Ovary (tissue), 9 donors: Measurements from ENCODE around the gene KREMEN1. TPM values are rescaled to one million over a fixed set of nuclear protein-coding genes. Genes with fewer than 3 reads are reported as not detected.
A peak's percentile ranks its signal among the peaks of the same experiment; 100 is the strongest.

ENCODE experiments used
- DNase-seq, 5 donors: peaks; one replicate each; pipeline ENCODE4 v3.0.0-alpha.2; 2019 to 2020
- H3K27ac ChIP-seq, 2 donors: fragments of 200-600 bp; one replicate each; pipeline versions ENCODE4 v1.5.1 to v1.8.0; 2019 to 2022
- H3K27me3 ChIP-seq: fragments of 200-600 bp; one replicate; pipeline ENCODE4 v1.8.0; 2022
- H3K36me3 ChIP-seq: fragments of 200-600 bp; sonication (generic); one replicate; pipeline ENCODE4 v1.5.1; 2019
- H3K4me1 ChIP-seq: one replicate; pipeline ENCODE4 v1.8.1; 2013; ENCODE audit warnings: mild to moderate bottlenecking, moderate library complexity; ENCODE audit not compliant: insufficient read depth
- H3K4me3 ChIP-seq: fragments of 200-600 bp; sonication (generic); one replicate; pipeline ENCODE4 v1.5.1; 2017
- H3K9me3 ChIP-seq, 2 donors: fragments of 200-600 bp in 1 of 2; sonication (generic) in 1 of 2; one replicate each; pipeline versions ENCODE4 v1.5.1 to v1.8.1; 2013 to 2019; ENCODE audit warnings: mild to moderate bottlenecking in 1 of 2, moderate library complexity in 1 of 2
- CTCF ChIP-seq, 3 donors: fragments of 450-650 bp in 2 of 3; fragments of 200-600 bp in 1 of 3; IDR thresholded peaks; one replicate each; pipeline versions ENCODE4 v1.5.1 to v1.8.0; 2016 to 2022; ENCODE audit warnings: antibody characterized with exemption in 3 of 3, mild to moderate bottlenecking in 1 of 3
- EP300 ChIP-seq: sonication (generic); formaldehyde crosslinking; IDR thresholded peaks from one replicate; pipeline ENCODE4 v1.6.1; 2017; ENCODE audit warnings: antibody characterized with exemption
- POLR2A ChIP-seq: fragments of 450-650 bp; IDR thresholded peaks from one replicate; pipeline ENCODE4 v1.6.1; 2017; ENCODE audit warnings: antibody characterized with exemption, mild to moderate bottlenecking, moderate library complexity
- WGBS, 3 donors: extraction: QIAGEN DNeasy Blood & Tissue Kit in 1 of 3; methylation state at CpG; one replicate each; pipeline versions ENCODE4 v1.1.5 to v1.1.7; 2013 to 2017; 5-methylcytosine and 5-hydroxymethylcytosine counted together
- intact Hi-C, 4 donors: fragments of 100-400 bp; cut with DNase I; formaldehyde crosslinking; loops; one replicate each; pipeline versions ENCODE4 v1.11.0 to v1.15.1; 2022 to 2023
- polyA plus RNA-seq, 2 donors: library from polyadenylated mRNA; stranded (reverse); fragments of 200-250 nt in 1 of 2; fragments of 350-450 nt in 1 of 2; fragmentation: Illumina TruSeq in 1 of 2; extraction: RNeasy Lipid Tissue Mini Kit (QIAGEN cat#74804) in 1 of 2; gene quantifications; one replicate each; pipeline ENCODE4 v1.2.3, GENCODE V29; 2013 to 2014
- total RNA-seq, 7 donors: library from RNA; depleted of rRNA in 2 of 7; stranded (reverse); fragments of >200 nt in 2 of 7; fragmentation: NEBNext Ultra II Directional in 3 of 7; extraction: Animal tissue kit (Norgen Biotek cat#: 25700) in 3 of 7; gene quantifications; one replicate each; pipeline versions ENCODE4 v1.1.0 to v1.2.4, GENCODE V29; 2016 to 2023
- donor health status: DM: no; HTN: no; CAD: no; lungs with moderate emphysema.
- donor health status: DM: no; HTN: no; CAD: no.
- donor health status: Bipolar disorder and iron deficiency.
- donor health status: DM: yes; HTN: yes; CAD: no.
- donor health status: DM: no; HTN: no; CAD: no.
- donor health status: DM: yes; HTN: yes; CAD: no.

Gene KREMEN1
- total and polyA plus RNA-seq, 9 donors: 15.4 to 49.5 (median 35.6) TPM

- WGBS, 3 donors: 22 to 38% (median 30%) methylated on average over 5 of the region's 5 CpGs
- Histone ChIP-seq H3K4me1 (peaks cover 6% of the 10 kb centered on the region), H3K4me3 (no peak overlapping the region), H3K36me3 (no peaks in the 10 kb centered on the region), H3K27ac (peak overlapping the region in 1 of 2 donors; percentile 67), H3K9me3 (no peaks in the 10 kb centered on the region), H3K27me3 (no peaks in the 10 kb centered on the region)
- TF ChIP-seq POLR2A: no peak
- no peak for TF ChIP-seq EP300
- no peak for TF ChIP-seq CTCF (IDR thresholded peaks at IDR 0.05)
- peak in 1 of 5 donors; percentile 40 for DNase-seq
- intact Hi-C loops: no loop called here
Observed at GRCh38 chr22:29121124-29121523, 48.3 kb downstream of the KREMEN1 start.

- Histone ChIP-seq H3K4me3 (no peak overlapping the region), H3K27me3 (no peaks in the 10 kb centered on the region), H3K27ac (no peak overlapping the region), H3K9me3 (no peaks in the 10 kb centered on the region), H3K4me1 (peaks cover 5% of the 10 kb centered on the region), H3K36me3 (no peaks in the 10 kb centered on the region)
- TF ChIP-seq CTCF (IDR thresholded peaks at IDR 0.05): no peak
- no peak for TF ChIP-seq POLR2A
- no peak for TF ChIP-seq EP300
- no peak for DNase-seq
- intact Hi-C loops: no loop called here
Observed at GRCh38 chr22:29122041-29122440, 49.2 kb downstream of the KREMEN1 start.

GRCh38 chr22:29124777-29125442, 52.1 kb downstream of the KREMEN1 start:
- Histone ChIP-seq H3K4me3 (no peak overlapping the region), H3K36me3 (no peaks in the 10 kb centered on the region), H3K9me3 (no peaks in the 10 kb centered on the region), H3K27ac (no peak overlapping the region), H3K27me3 (no peaks in the 10 kb centered on the region), H3K4me1 (peaks cover 3% of the 10 kb centered on the region)
- 67 to 83% (median 78%) methylated on average over 10 of the region's 10 CpGs for WGBS, 3 donors
- DNase-seq: no peak
- intact Hi-C loops: no loop called here
- TF ChIP-seq EP300 (no peak), CTCF (IDR thresholded peaks at IDR 0.05) (no peak), POLR2A (no peak)

DNA sequence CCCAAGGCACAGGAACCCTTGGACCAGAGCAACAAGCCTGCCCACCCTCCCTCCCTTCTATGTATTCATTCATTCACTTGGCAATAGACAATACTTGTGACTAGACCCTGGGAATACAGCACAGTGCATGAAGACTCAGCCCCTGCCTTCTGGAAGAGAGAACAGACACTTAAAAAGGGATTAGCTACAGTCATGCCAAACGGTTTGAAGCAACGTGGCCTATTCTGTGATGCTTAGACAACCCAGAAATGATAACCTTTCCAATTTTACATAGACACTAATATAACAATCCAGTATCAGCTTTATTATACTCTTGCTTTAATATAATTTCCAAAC, 52.6 kb downstream of the KREMEN1 start:
- H3K27me3 ChIP-seq: no peaks in the 10 kb centered on the region
- peaks cover 3% of the 10 kb centered on the region for H3K4me1 ChIP-seq
- H3K9me3 ChIP-seq: no peaks in the 10 kb centered on the region
- H3K27ac ChIP-seq: no peak overlapping the region
- 23 to 35% (median 28%) methylated on average over 2 of the region's 2 CpGs for WGBS, 3 donors
- no peak for DNase-seq
- intact Hi-C loops: no loop called here
- H3K4me3 ChIP-seq: no peak overlapping the region
- no peak for TF ChIP-seq CTCF (IDR thresholded peaks at IDR 0.05)
- no peaks in the 10 kb centered on the region for H3K36me3 ChIP-seq
